WTC11 (cell line): ENCODE data around the gene PDE4B. TPM values are rescaled to one million over a fixed set of nuclear protein-coding genes. Genes with fewer than 3 reads are reported as not detected.
A peak's percentile ranks its signal among the peaks of the same experiment; 100 is the strongest.

ENCODE experiments used
- ATAC-seq: fragments of 200-7000 bp; cut with Tn5 transposase; 2 replicates; pipeline ENCODE4 v1.10.0; 2021; ENCODE audit warnings: mild to moderate bottlenecking, moderate library complexity
- CTCF ChIA-PET: fragments of 300-600 bp; sonication (Branson Sonifier 250); formaldehyde crosslinking; loops from one replicate; lab custom pipeline; 2021; ENCODE audit warnings: antibody characterized with exemption; lab: Charles Lee
- POLR2A ChIA-PET: fragments of 350-600 bp; sonication (Branson Sonifier 250); formaldehyde crosslinking; loops from one replicate; lab custom pipeline; 2021; ENCODE audit warnings: antibody characterized with exemption; lab: Charles Lee
- DNase-seq: peaks from one replicate; pipeline ENCODE4 v3.0.0; 2021; ENCODE audit warnings: low spot score
- H3K27ac Mint-ChIP-seq: 2 replicates; pipeline ENCODE4 v1.8.0; 2021; ENCODE audit warnings: mixed read lengths
- H3K27me3 Mint-ChIP-seq: 2 replicates; pipeline ENCODE4 v1.8.0; 2021; ENCODE audit warnings: low read depth, mild to moderate bottlenecking, moderate library complexity, mixed read lengths
- H3K36me3 Mint-ChIP-seq: 2 replicates; pipeline ENCODE4 v1.8.0; 2021; ENCODE audit warnings: mixed read lengths
- H3K4me1 Mint-ChIP-seq: 2 replicates; pipeline ENCODE4 v1.8.0; 2022; ENCODE audit warnings: mixed read lengths
- H3K4me3 Mint-ChIP-seq: 2 replicates; pipeline ENCODE4 v1.8.0; 2021; ENCODE audit warnings: mild to moderate bottlenecking, moderate library complexity, mixed read lengths
- H3K9me3 Mint-ChIP-seq: 2 replicates; pipeline ENCODE4 v1.8.0; 2021; ENCODE audit warnings: mixed read lengths
- ESRRA ChIP-seq: sonication (generic); formaldehyde crosslinking; IDR thresholded peaks from 2 replicates; pipeline ENCODE4 v1.8.1; 2022; ENCODE audit warnings: mild to moderate bottlenecking, missing genetic modification reagents, borderline replicate concordance
- FOXJ3 ChIP-seq: sonication (generic); formaldehyde crosslinking; IDR thresholded peaks from 2 replicates; pipeline ENCODE4 v1.9.0; 2021; ENCODE audit warnings: missing genetic modification reagents, mild to moderate bottlenecking, borderline replicate concordance
- GRHL2 ChIP-seq: fragments of 250-450 bp; sonication (Bioruptor Pico); IDR thresholded peaks from 2 replicates; pipeline ENCODE4 v1.8.0; 2022; ENCODE audit warnings: mild to moderate bottlenecking, moderate library complexity; ENCODE audit not compliant: insufficient replicate concordance, severe bottlenecking
- MXD4 ChIP-seq: fragments of 250-450 bp; sonication (Bioruptor Pico); IDR thresholded peaks from 2 replicates; pipeline ENCODE4 v1.8.0; 2021; ENCODE audit warnings: mild to moderate bottlenecking, moderate library complexity, borderline replicate concordance
- NFE2L1 ChIP-seq: sonication (generic); formaldehyde crosslinking; IDR thresholded peaks from 2 replicates; pipeline ENCODE4 v1.8.1; 2023; ENCODE audit warnings: missing genetic modification reagents
- NR1H2 ChIP-seq: sonication (generic); formaldehyde crosslinking; IDR thresholded peaks from 2 replicates; pipeline ENCODE4 v1.9.0; 2021; ENCODE audit warnings: mild to moderate bottlenecking, moderate library complexity, missing genetic modification reagents
- SOX15 ChIP-seq: fragments of 250-450 bp; sonication (Bioruptor Pico); IDR thresholded peaks from 2 replicates; pipeline ENCODE4 v1.9.0; 2021; ENCODE audit warnings: mild to moderate bottlenecking
- TCF7 ChIP-seq: sonication (generic); formaldehyde crosslinking; IDR thresholded peaks from 2 replicates; pipeline ENCODE4 v1.8.0; 2022; ENCODE audit warnings: mild to moderate bottlenecking, low read depth, missing genetic modification reagents, moderate library complexity
- TP53 ChIP-seq: sonication (generic); formaldehyde crosslinking; IDR thresholded peaks from 2 replicates; pipeline ENCODE4 v1.8.1; 2023; ENCODE audit warnings: mild to moderate bottlenecking, missing genetic modification reagents
- ZNF121 ChIP-seq: sonication (generic); formaldehyde crosslinking; IDR thresholded peaks from 2 replicates; pipeline ENCODE4 v1.8.0; 2023; ENCODE audit warnings: missing genetic modification reagents
- ZNF219 ChIP-seq: sonication (generic); formaldehyde crosslinking; IDR thresholded peaks from 2 replicates; pipeline ENCODE4 v1.8.0; 2023; ENCODE audit warnings: missing genetic modification reagents, mild to moderate bottlenecking, borderline replicate concordance
- total RNA-seq: library from RNA; stranded (reverse); gene quantifications from 3 replicates; pipeline ENCODE4 v1.2.3, GENCODE V29; 2021
- TF ChIP-seq, protein P1 (sequence below): sonication (generic); formaldehyde crosslinking; conservative IDR thresholded peaks from 2 replicates; pipeline ENCODE4 v1.8.1; 2023; ENCODE audit warnings: mild to moderate bottlenecking, low read depth, missing genetic modification reagents, moderate library complexity
- TF ChIP-seq, protein P2 (sequence below): sonication (generic); formaldehyde crosslinking; IDR thresholded peaks from 2 replicates; pipeline ENCODE4 v1.8.1; 2022; ENCODE audit warnings: low read depth, missing genetic modification reagents, borderline replicate concordance
- TF ChIP-seq, protein P3 (sequence below): sonication (generic); formaldehyde crosslinking; IDR thresholded peaks from 2 replicates; pipeline ENCODE4 v1.8.0; 2023; ENCODE audit warnings: mild to moderate bottlenecking, missing genetic modification reagents
- TF ChIP-seq, protein P4 (sequence below): fragments of 250-450 bp; sonication (Bioruptor Pico); IDR thresholded peaks from 2 replicates; pipeline ENCODE4 v1.8.0; 2021; ENCODE audit warnings: mild to moderate bottlenecking
- TF ChIP-seq, protein P5 (sequence below): sonication (generic); formaldehyde crosslinking; IDR thresholded peaks from 2 replicates; pipeline ENCODE4 v1.8.0; 2022; ENCODE audit warnings: mild to moderate bottlenecking, missing genetic modification reagents
- TF ChIP-seq, protein P6 (sequence below): sonication (generic); formaldehyde crosslinking; IDR thresholded peaks from 2 replicates; pipeline ENCODE4 v1.8.1; 2022; ENCODE audit warnings: missing genetic modification reagents, borderline replicate concordance
- TF ChIP-seq, protein P7 (sequence below): sonication (generic); formaldehyde crosslinking; IDR thresholded peaks from 2 replicates; pipeline ENCODE4 v1.8.1; 2023; ENCODE audit warnings: mild to moderate bottlenecking, missing genetic modification reagents, borderline replicate concordance
- TF ChIP-seq, protein P8 (sequence below): sonication (generic); formaldehyde crosslinking; IDR thresholded peaks from 2 replicates; pipeline ENCODE4 v1.8.1; 2023; ENCODE audit warnings: mild to moderate bottlenecking, missing genetic modification reagents
- TF ChIP-seq, protein P9 (sequence below): sonication (generic); formaldehyde crosslinking; IDR thresholded peaks from 2 replicates; pipeline ENCODE4 v1.8.0; 2022; ENCODE audit warnings: mild to moderate bottlenecking, missing genetic modification reagents

The PDE4B gene
- total RNA-seq, 1 experiment from 2014 or later, result 8.0 TPM

DNA sequence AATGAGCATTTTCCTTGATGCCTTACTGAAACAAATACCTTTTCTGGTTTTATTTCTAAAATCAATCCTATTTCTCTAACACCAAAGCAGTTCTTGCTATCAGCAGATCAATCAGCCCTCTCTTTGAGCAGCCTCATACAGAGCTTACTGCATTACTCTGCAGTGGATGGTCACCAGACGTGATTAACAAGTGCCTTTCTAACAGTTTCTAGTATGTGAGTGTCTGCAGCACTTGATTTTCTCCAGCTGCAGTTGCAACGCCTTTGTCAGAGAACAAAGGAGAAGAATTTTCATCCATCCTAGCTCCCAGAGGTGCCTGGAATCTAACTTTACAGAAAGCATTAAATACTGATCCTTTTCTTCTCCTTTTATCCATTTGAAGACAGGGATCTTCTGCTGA lies 563.9 kb downstream of the PDE4B start:
- Mint-ChIP-seq H3K4me1 (peaks cover 74% of the 10 kb centered on the region), H3K27ac (peak overlapping the region; percentile 76), H3K9me3 (no peaks in the 10 kb centered on the region), H3K4me3 (no peak overlapping the region), H3K36me3 (peaks cover 3% of the 10 kb centered on the region; the same call in 1 of the 2 replicates), H3K27me3 (no peaks in the 10 kb centered on the region)
- DNase-seq (no peak), ATAC-seq (peak; percentile 41)
- ChIA-PET CTCF (interaction anchor here (1.1 to 1.6 kb wide), 2 partner anchors 24 to 90 kb away, joined by 5 to 8 read pairs; no protein-coding TSS in a partner anchor), POLR2A (no interaction called here)
- TF ChIP-seq, protein P1, sequence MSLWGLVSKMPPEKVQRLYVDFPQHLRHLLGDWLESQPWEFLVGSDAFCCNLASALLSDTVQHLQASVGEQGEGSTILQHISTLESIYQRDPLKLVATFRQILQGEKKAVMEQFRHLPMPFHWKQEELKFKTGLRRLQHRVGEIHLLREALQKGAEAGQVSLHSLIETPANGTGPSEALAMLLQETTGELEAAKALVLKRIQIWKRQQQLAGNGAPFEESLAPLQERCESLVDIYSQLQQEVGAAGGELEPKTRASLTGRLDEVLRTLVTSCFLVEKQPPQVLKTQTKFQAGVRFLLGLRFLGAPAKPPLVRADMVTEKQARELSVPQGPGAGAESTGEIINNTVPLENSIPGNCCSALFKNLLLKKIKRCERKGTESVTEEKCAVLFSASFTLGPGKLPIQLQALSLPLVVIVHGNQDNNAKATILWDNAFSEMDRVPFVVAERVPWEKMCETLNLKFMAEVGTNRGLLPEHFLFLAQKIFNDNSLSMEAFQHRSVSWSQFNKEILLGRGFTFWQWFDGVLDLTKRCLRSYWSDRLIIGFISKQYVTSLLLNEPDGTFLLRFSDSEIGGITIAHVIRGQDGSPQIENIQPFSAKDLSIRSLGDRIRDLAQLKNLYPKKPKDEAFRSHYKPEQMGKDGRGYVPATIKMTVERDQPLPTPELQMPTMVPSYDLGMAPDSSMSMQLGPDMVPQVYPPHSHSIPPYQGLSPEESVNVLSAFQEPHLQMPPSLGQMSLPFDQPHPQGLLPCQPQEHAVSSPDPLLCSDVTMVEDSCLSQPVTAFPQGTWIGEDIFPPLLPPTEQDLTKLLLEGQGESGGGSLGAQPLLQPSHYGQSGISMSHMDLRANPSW (CRISPR knock-in tag), result no peak
- TF ChIP-seq NFE2L1 (CRISPR knock-in tag), result no peak
- no peak for TF ChIP-seq ESRRA (CRISPR knock-in tag)
- TF ChIP-seq, protein P2, sequence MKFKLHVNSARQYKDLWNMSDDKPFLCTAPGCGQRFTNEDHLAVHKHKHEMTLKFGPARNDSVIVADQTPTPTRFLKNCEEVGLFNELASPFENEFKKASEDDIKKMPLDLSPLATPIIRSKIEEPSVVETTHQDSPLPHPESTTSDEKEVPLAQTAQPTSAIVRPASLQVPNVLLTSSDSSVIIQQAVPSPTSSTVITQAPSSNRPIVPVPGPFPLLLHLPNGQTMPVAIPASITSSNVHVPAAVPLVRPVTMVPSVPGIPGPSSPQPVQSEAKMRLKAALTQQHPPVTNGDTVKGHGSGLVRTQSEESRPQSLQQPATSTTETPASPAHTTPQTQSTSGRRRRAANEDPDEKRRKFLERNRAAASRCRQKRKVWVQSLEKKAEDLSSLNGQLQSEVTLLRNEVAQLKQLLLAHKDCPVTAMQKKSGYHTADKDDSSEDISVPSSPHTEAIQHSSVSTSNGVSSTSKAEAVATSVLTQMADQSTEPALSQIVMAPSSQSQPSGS (CRISPR knock-in tag), result no peak
- TF ChIP-seq, protein P3, sequence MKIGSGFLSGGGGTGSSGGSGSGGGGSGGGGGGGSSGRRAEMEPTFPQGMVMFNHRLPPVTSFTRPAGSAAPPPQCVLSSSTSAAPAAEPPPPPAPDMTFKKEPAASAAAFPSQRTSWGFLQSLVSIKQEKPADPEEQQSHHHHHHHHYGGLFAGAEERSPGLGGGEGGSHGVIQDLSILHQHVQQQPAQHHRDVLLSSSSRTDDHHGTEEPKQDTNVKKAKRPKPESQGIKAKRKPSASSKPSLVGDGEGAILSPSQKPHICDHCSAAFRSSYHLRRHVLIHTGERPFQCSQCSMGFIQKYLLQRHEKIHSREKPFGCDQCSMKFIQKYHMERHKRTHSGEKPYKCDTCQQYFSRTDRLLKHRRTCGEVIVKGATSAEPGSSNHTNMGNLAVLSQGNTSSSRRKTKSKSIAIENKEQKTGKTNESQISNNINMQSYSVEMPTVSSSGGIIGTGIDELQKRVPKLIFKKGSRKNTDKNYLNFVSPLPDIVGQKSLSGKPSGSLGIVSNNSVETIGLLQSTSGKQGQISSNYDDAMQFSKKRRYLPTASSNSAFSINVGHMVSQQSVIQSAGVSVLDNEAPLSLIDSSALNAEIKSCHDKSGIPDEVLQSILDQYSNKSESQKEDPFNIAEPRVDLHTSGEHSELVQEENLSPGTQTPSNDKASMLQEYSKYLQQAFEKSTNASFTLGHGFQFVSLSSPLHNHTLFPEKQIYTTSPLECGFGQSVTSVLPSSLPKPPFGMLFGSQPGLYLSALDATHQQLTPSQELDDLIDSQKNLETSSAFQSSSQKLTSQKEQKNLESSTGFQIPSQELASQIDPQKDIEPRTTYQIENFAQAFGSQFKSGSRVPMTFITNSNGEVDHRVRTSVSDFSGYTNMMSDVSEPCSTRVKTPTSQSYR, result no peak
- TF ChIP-seq ZNF219 (CRISPR knock-in tag), result no peak
- no peak for TF ChIP-seq NR1H2
- TF ChIP-seq FOXJ3 (CRISPR knock-in tag), result no peak
- TF ChIP-seq, protein P4, sequence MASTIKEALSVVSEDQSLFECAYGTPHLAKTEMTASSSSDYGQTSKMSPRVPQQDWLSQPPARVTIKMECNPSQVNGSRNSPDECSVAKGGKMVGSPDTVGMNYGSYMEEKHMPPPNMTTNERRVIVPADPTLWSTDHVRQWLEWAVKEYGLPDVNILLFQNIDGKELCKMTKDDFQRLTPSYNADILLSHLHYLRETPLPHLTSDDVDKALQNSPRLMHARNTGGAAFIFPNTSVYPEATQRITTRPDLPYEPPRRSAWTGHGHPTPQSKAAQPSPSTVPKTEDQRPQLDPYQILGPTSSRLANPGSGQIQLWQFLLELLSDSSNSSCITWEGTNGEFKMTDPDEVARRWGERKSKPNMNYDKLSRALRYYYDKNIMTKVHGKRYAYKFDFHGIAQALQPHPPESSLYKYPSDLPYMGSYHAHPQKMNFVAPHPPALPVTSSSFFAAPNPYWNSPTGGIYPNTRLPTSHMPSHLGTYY (CRISPR knock-in tag), result no peak
- TF ChIP-seq TP53, result no peak
- TF ChIP-seq, protein P5, sequence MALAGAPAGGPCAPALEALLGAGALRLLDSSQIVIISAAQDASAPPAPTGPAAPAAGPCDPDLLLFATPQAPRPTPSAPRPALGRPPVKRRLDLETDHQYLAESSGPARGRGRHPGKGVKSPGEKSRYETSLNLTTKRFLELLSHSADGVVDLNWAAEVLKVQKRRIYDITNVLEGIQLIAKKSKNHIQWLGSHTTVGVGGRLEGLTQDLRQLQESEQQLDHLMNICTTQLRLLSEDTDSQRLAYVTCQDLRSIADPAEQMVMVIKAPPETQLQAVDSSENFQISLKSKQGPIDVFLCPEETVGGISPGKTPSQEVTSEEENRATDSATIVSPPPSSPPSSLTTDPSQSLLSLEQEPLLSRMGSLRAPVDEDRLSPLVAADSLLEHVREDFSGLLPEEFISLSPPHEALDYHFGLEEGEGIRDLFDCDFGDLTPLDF (CRISPR knock-in tag), result no peak
- no peak for TF ChIP-seq ZNF121 (CRISPR knock-in tag)
- TF ChIP-seq, protein P6, sequence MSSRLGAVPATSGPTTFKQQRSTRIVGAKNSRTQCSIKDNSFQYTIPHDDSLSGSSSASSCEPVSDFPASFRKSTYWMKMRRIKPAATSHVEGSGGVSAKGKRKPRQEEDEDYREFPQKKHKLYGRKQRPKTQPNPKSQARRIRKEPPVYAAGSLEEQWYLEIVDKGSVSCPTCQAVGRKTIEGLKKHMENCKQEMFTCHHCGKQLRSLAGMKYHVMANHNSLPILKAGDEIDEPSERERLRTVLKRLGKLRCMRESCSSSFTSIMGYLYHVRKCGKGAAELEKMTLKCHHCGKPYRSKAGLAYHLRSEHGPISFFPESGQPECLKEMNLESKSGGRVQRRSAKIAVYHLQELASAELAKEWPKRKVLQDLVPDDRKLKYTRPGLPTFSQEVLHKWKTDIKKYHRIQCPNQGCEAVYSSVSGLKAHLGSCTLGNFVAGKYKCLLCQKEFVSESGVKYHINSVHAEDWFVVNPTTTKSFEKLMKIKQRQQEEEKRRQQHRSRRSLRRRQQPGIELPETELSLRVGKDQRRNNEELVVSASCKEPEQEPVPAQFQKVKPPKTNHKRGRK (CRISPR knock-in tag), result no peak
- no peak for TF ChIP-seq SOX15 (CRISPR knock-in tag)
- no peak for TF ChIP-seq MXD4 (CRISPR knock-in tag)
- no peak for TF ChIP-seq TCF7 (CRISPR knock-in tag)
- TF ChIP-seq, protein P7, sequence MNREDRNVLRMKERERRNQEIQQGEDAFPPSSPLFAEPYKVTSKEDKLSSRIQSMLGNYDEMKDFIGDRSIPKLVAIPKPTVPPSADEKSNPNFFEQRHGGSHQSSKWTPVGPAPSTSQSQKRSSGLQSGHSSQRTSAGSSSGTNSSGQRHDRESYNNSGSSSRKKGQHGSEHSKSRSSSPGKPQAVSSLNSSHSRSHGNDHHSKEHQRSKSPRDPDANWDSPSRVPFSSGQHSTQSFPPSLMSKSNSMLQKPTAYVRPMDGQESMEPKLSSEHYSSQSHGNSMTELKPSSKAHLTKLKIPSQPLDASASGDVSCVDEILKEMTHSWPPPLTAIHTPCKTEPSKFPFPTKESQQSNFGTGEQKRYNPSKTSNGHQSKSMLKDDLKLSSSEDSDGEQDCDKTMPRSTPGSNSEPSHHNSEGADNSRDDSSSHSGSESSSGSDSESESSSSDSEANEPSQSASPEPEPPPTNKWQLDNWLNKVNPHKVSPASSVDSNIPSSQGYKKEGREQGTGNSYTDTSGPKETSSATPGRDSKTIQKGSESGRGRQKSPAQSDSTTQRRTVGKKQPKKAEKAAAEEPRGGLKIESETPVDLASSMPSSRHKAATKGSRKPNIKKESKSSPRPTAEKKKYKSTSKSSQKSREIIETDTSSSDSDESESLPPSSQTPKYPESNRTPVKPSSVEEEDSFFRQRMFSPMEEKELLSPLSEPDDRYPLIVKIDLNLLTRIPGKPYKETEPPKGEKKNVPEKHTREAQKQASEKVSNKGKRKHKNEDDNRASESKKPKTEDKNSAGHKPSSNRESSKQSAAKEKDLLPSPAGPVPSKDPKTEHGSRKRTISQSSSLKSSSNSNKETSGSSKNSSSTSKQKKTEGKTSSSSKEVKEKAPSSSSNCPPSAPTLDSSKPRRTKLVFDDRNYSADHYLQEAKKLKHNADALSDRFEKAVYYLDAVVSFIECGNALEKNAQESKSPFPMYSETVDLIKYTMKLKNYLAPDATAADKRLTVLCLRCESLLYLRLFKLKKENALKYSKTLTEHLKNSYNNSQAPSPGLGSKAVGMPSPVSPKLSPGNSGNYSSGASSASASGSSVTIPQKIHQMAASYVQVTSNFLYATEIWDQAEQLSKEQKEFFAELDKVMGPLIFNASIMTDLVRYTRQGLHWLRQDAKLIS (CRISPR knock-in tag), result no peak
- no peak for TF ChIP-seq GRHL2 (CRISPR knock-in tag)
- TF ChIP-seq, protein P8, sequence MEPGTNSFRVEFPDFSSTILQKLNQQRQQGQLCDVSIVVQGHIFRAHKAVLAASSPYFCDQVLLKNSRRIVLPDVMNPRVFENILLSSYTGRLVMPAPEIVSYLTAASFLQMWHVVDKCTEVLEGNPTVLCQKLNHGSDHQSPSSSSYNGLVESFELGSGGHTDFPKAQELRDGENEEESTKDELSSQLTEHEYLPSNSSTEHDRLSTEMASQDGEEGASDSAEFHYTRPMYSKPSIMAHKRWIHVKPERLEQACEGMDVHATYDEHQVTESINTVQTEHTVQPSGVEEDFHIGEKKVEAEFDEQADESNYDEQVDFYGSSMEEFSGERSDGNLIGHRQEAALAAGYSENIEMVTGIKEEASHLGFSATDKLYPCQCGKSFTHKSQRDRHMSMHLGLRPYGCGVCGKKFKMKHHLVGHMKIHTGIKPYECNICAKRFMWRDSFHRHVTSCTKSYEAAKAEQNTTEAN (CRISPR knock-in tag), result no peak
- TF ChIP-seq, protein P9, sequence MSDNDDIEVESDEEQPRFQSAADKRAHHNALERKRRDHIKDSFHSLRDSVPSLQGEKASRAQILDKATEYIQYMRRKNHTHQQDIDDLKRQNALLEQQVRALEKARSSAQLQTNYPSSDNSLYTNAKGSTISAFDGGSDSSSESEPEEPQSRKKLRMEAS (CRISPR knock-in tag), result no peak
